Naive thymus-derived CD4-positive, alpha-beta T cell (primary cell): ENCODE data around the gene TSKU. TPM values are rescaled to one million over a fixed set of nuclear protein-coding genes. Genes with fewer than 3 reads are reported as not detected.
"Not testable (repeated sequence)": the region's sequence is repeated elsewhere in the genome, so short reads cannot be mapped to it uniquely, and the experiment has no call there.

Experiments
- ATAC-seq: fragments of 150-1000 bp; cut with Tn5 transposase; 2 replicates; pipeline ENCODE4 v1.10.0; 2021; ENCODE audit warnings: mild to moderate bottlenecking, moderate library complexity
- CTCF ChIA-PET: fragments of 350-600 bp; sonication (Branson Sonifier 250); formaldehyde crosslinking; loops from one replicate; lab custom pipeline; 2021; ENCODE audit warnings: antibody characterized with exemption; lab: Charles Lee
- POLR2A ChIA-PET: fragments of 350-600 bp; sonication (Branson Sonifier 250); formaldehyde crosslinking; loops from one replicate; lab custom pipeline; 2021; ENCODE audit warnings: antibody characterized with exemption, inconsistent platforms; lab: Charles Lee
- DNase-seq, 9 donors: peaks; one replicate each; pipeline versions ENCODE4 v3.0.0 to v3.0.0-alpha.2; 2020 to 2022; ENCODE audit warnings: mixed read lengths in 1 of 9
- H3K27ac ChIP-seq: one replicate; pipeline ENCODE4 v1.7.0; 2013; ENCODE audit warnings: mild to moderate bottlenecking, low read depth, low read length, moderate library complexity
- H3K27me3 ChIP-seq, 2 donors: one replicate each; pipeline ENCODE4 v1.7.0; 2013; ENCODE audit warnings: low read length in 2 of 2, mild to moderate bottlenecking in 2 of 2, moderate library complexity in 2 of 2; ENCODE audit not compliant: control insufficient read depth in 2 of 2, insufficient read depth in 2 of 2
- H3K36me3 ChIP-seq, 3 experiments: 1 replicate in 2 of 3; 2 replicates in 1 of 3; pipeline ENCODE4 v1.7.0; 2013; ENCODE audit warnings: low read length in 3 of 3, mild to moderate bottlenecking in 3 of 3, moderate library complexity in 1 of 3; ENCODE audit not compliant: insufficient read depth in 3 of 3, control insufficient read depth in 2 of 3
- H3K4me1 ChIP-seq, 2 donors: one replicate each; pipeline ENCODE4 v1.7.0; 2013; ENCODE audit warnings: low read length in 2 of 2, mild to moderate bottlenecking in 2 of 2, moderate library complexity in 1 of 2; ENCODE audit not compliant: control insufficient read depth in 2 of 2, insufficient read depth in 2 of 2
- H3K4me3 ChIP-seq: 2 replicates; pipeline ENCODE4 v1.7.0; 2013; ENCODE audit warnings: mild to moderate bottlenecking, low read length
- H3K9me3 ChIP-seq, 3 experiments: 1 replicate in 2 of 3; 2 replicates in 1 of 3; pipeline ENCODE4 v1.7.0; 2013; ENCODE audit warnings: low read length in 3 of 3; ENCODE audit not compliant: control insufficient read depth in 2 of 3
- H3K27ac Mint-ChIP-seq, 9 donors: one replicate each; pipeline ENCODE4 v1.8.0; 2020 to 2022; ENCODE audit warnings: mixed read lengths in 9 of 9, mild to moderate bottlenecking in 8 of 9, moderate library complexity in 5 of 9, inconsistent platforms in 2 of 9
- H3K27me3 Mint-ChIP-seq, 5 donors: one replicate each; pipeline ENCODE4 v1.8.0; 2021 to 2022; ENCODE audit warnings: mixed read lengths in 5 of 5, mild to moderate bottlenecking in 1 of 5
- H3K36me3 Mint-ChIP-seq, 5 donors: one replicate each; pipeline ENCODE4 v1.8.0; 2020 to 2022; ENCODE audit warnings: mixed read lengths in 5 of 5, mild to moderate bottlenecking in 3 of 5, inconsistent platforms in 1 of 5
- H3K4me1 Mint-ChIP-seq, 7 donors: one replicate each; pipeline ENCODE4 v1.8.0; 2020 to 2022; ENCODE audit warnings: mixed read lengths in 7 of 7, mild to moderate bottlenecking in 3 of 7, inconsistent platforms in 1 of 7
- H3K4me3 Mint-ChIP-seq, 10 donors: one replicate each; pipeline ENCODE4 v1.8.0; 2020 to 2022; ENCODE audit warnings: mild to moderate bottlenecking in 10 of 10, mixed read lengths in 10 of 10, moderate library complexity in 6 of 10, inconsistent platforms in 2 of 10
- H3K9me3 Mint-ChIP-seq, 11 donors: one replicate each; pipeline ENCODE4 v1.8.0; 2020 to 2022; ENCODE audit warnings: mixed read lengths in 11 of 11, mild to moderate bottlenecking in 4 of 11, inconsistent platforms in 1 of 11, moderate library complexity in 1 of 11
- intact Hi-C, 2 donors: fragments of 100-400 bp; cut with micrococcal nuclease; formaldehyde crosslinking; loops; one replicate each; pipeline ENCODE4 v1.15.1; 2023
- polyA plus RNA-seq, 2 donors: library from polyadenylated mRNA; unstranded; fragments of 300-500 nt; fragmentation: Illumina TruSeq; gene quantifications; one replicate each; pipeline ENCODE4 v1.2.3, GENCODE V29; 2021
- total RNA-seq, 6 experiments: library from RNA in 5 of 6; stranded (reverse) in 5 of 6; gene quantifications; 1 replicate in 5 of 6; 2 replicates in 1 of 6; pipeline ENCODE4 v1.2.3 and lab custom pipeline; 2021 to 2026

The TSKU gene
- total and polyA plus RNA-seq, 7 experiments from 2014 or later: 0.13 to 1.5 TPM; not detected in 5

- Mint-ChIP-seq H3K4me3 (peak overlapping the region in 1 of 10 donors; percentile 36), H3K27ac (peak overlapping the region in 1 of 9 donors; percentile 5), H3K36me3 (peaks cover 0 to 19% (median 0%) of the 10 kb centered on the region in 5 donors), H3K9me3 (peaks cover 0 to 19% (median 0%) of the 10 kb centered on the region in 11 donors), H3K27me3 (peaks cover 0 to 11% (median 0%) of the 10 kb centered on the region in 5 donors), H3K4me1 (peaks cover 0 to 27% (median 10%) of the 10 kb centered on the region in 7 donors)
- ATAC-seq: no peak
- Histone ChIP-seq H3K4me3 (no peak overlapping the region), H3K9me3 (no peaks in the 10 kb centered on the region), H3K27me3 (no peaks in the 10 kb centered on the region), H3K4me1 (no peaks in the 10 kb centered on the region), H3K27ac (no peak overlapping the region), H3K36me3 (no peaks in the 10 kb centered on the region)
- POLR2A ChIA-PET: no interaction called here
- no peak for DNase-seq
- intact Hi-C loops: no loop called here
- CTCF ChIA-PET: no interaction called here
These were observed 42.0 kb downstream of the TSKU start for GRCh38 chr11:76824980-76825725.

- peaks cover 0 to 11% (median 0%) of the 10 kb centered on the region in 5 donors for H3K27me3 Mint-ChIP-seq
- CTCF ChIA-PET: no interaction called here
- peaks cover 0 to 27% (median 10%) of the 10 kb centered on the region in 7 donors for H3K4me1 Mint-ChIP-seq
- H3K4me3 Mint-ChIP-seq: peak overlapping the region in 1 of 10 donors; percentile 36
- H3K36me3 Mint-ChIP-seq: peaks cover 0 to 19% (median 0%) of the 10 kb centered on the region in 5 donors
- H3K9me3 Mint-ChIP-seq: peaks cover 0 to 19% (median 0%) of the 10 kb centered on the region in 11 donors
- no peak overlapping the region for H3K4me3 ChIP-seq
- no peaks in the 10 kb centered on the region for H3K4me1 ChIP-seq
- no peaks in the 10 kb centered on the region for H3K36me3 ChIP-seq
- intact Hi-C loops: no loop called here
- POLR2A ChIA-PET: no interaction called here
- H3K27ac Mint-ChIP-seq: peak overlapping the region in 1 of 9 donors; percentile 5
- no peaks in the 10 kb centered on the region for H3K27me3 ChIP-seq
- H3K9me3 ChIP-seq: no peaks in the 10 kb centered on the region
- no peak for ATAC-seq
- no peak for DNase-seq
- no peak overlapping the region for H3K27ac ChIP-seq
These were observed 42.7 kb downstream of the TSKU start for GRCh38 chr11:76825726-76826396.

- CTCF ChIA-PET: not testable (repeated sequence)
These were observed 43.4 kb downstream of the TSKU start for GRCh38 chr11:76826508-76826907.

GRCh38 chr11:76827005-76827404 lies 43.8 kb downstream of the TSKU start:
- intact Hi-C loops, H3K36me3 ChIP-seq, CTCF ChIA-PET, POLR2A ChIA-PET, H3K27ac ChIP-seq, H3K4me3 ChIP-seq, H3K27me3 ChIP-seq, H3K9me3 ChIP-seq, DNase-seq, ATAC-seq, H3K27ac Mint-ChIP-seq, H3K4me1 ChIP-seq, H3K4me3 Mint-ChIP-seq: not testable (repeated sequence)
- H3K36me3 Mint-ChIP-seq: peaks cover 0 to 19% (median 0%) of the 10 kb centered on the region in 5 donors
- H3K4me1 Mint-ChIP-seq: peaks cover 0 to 27% (median 10%) of the 10 kb centered on the region in 7 donors
- peaks cover 0 to 11% (median 2%) of the 10 kb centered on the region in 5 donors for H3K27me3 Mint-ChIP-seq
- peaks cover 0 to 19% (median 0%) of the 10 kb centered on the region in 11 donors for H3K9me3 Mint-ChIP-seq

More at GRCh38 chr11:76826508-76826907, 43.4 kb downstream of the TSKU start:
- H3K27ac ChIP-seq, ATAC-seq, H3K27me3 ChIP-seq, H3K4me3 ChIP-seq, POLR2A ChIA-PET, H3K36me3 ChIP-seq, H3K4me1 ChIP-seq, intact Hi-C loops, H3K27ac Mint-ChIP-seq, H3K9me3 ChIP-seq, H3K4me3 Mint-ChIP-seq, DNase-seq: not testable (repeated sequence)
- H3K27me3 Mint-ChIP-seq: peaks cover 0 to 11% (median 2%) of the 10 kb centered on the region in 5 donors
- H3K4me1 Mint-ChIP-seq: peaks cover 0 to 27% (median 10%) of the 10 kb centered on the region in 7 donors
- peaks cover 0 to 19% (median 0%) of the 10 kb centered on the region in 5 donors for H3K36me3 Mint-ChIP-seq
- peaks cover 0 to 19% (median 0%) of the 10 kb centered on the region in 11 donors for H3K9me3 Mint-ChIP-seq

- Histone ChIP-seq H3K4me1 (no peaks in the 10 kb centered on the region), H3K4me3 (no peak overlapping the region), H3K27ac (no peak overlapping the region), H3K36me3 (no peaks in the 10 kb centered on the region), H3K9me3 (no peaks in the 10 kb centered on the region), H3K27me3 (no peaks in the 10 kb centered on the region)
- ChIA-PET POLR2A (no interaction called here), CTCF (no interaction called here)
- Mint-ChIP-seq H3K27ac (no peak overlapping the region), H3K4me1 (peaks cover 0 to 4% (median 0%) of the 10 kb centered on the region in 7 donors), H3K9me3 (peaks cover 0 to 9% (median 0%) of the 10 kb centered on the region in 11 donors), H3K27me3 (peaks cover 0 to 15% (median 3%) of the 10 kb centered on the region in 5 donors), H3K4me3 (no peak overlapping the region), H3K36me3 (peaks cover 0 to 8% (median 0%) of the 10 kb centered on the region in 5 donors)
- intact Hi-C loops: no loop called here
- DNase-seq: no peak
- ATAC-seq: no peak
These were observed 47.6 kb downstream of the TSKU start for GRCh38 chr11:76830639-76831327.

- POLR2A ChIA-PET: no interaction called here
These were observed 48.6 kb downstream of the TSKU start for GRCh38 chr11:76831686-76832310.

More at GRCh38 chr11:76831686-76832310, 48.6 kb downstream of the TSKU start:
- DNase-seq (no peak), ATAC-seq (no peak)
- H3K36me3 ChIP-seq: no peaks in the 10 kb centered on the region
- H3K4me3 ChIP-seq: no peak overlapping the region
- Mint-ChIP-seq H3K9me3 (peaks cover 0 to 4% (median 0%) of the 10 kb centered on the region in 11 donors), H3K27me3 (peaks cover 0 to 15% (median 3%) of the 10 kb centered on the region in 5 donors), H3K4me1 (no peaks in the 10 kb centered on the region), H3K36me3 (peaks cover 0 to 2% (median 0%) of the 10 kb centered on the region in 5 donors), H3K4me3 (no peak overlapping the region), H3K27ac (no peak overlapping the region)
- H3K27me3 ChIP-seq: no peaks in the 10 kb centered on the region
- CTCF ChIA-PET: no interaction called here
- intact Hi-C loops: no loop called here
- no peak overlapping the region for H3K27ac ChIP-seq
- no peaks in the 10 kb centered on the region for H3K9me3 ChIP-seq
- no peaks in the 10 kb centered on the region for H3K4me1 ChIP-seq
